Measurements from ENCODE around the gene PEAK3.

PEAK3 gene

DNA sequence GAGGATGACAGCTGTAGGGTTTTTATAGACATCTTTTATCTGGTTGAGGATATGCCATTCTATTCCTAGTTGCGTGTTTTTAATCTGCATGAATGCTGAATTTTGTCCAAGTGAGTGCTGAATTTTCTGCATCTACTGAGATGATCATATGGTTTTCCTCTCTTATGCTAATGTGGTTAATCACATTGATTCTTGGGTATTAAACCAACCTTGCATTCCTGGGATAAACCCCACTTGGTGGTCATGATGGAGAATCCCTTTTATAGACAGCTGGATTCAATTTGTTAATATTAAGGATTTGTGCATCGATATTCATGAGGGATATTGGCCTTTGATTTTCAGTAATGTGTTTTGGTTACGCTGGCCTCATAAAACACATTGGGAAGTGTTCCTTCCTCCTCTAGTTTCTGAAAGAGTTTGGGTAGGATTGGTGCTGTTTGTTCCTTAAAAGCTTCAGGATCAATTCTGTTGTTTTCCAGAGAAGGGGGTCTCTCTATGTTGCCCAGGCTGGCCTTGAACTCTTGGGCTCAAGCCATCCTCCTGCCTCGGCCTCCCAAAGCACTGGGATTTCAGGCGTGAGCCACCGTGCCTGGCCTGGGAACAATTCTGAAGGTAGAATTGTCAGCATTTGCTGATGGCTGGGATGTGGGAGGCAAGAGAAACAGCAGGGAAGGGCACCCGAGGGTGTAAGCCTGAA, 33.3 kb upstream of the PEAK3 start:
- no peak for DNase-seq

DNA sequence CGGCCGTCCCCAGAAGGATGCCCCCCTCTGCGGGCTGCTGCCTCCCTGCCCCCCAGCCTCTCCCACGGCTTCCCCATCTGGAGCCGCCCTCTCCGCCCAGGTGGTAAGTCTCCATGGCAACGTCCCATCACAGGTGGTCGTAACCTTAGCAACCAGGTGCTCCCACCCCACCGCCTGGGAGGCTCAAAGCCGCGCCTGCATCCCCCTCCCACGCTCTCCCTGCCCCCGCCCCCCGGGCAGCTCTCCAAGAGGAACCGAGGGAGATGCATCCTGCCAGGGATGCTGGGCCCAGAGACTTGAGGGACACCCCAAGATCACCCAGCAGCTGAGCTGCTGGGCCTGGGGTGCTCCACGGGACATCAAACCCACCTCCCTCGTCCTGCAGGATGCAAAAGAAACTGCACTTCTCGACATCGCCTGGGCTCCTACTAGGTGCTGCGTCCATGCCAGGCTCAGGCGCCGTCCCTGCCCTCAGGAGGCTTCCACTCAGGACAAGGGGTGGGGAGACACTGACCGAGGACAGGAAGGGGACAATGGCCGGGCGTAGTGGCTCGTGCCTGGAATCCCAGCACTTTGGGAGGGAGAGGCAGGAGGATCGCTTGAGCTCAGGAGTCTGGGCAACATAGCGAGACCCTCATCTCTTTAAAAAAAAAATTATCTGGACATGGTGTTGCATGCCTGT, 31.0 kb upstream of the PEAK3 start:
- peak in 1 of 2 experiments; percentile 31 for DNase-seq

DNA sequence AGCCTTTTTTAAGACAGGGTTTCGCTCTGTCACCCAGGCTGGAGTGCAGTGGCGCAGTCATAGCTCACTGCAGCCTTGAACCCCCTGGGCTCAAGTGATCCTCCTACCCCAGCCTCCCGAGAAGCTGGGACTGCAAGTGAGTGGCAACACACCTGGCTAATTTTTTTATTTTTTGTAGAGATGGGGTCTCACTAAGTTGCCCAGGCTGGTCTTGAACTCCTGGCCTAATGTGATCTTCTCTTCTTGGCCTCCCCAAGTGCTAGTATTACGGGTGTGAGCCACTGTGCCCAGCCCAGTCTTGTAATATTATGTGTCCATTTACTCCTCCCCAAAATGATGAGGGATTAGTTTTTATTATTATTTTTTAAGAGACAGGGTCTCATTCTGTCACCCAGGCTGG, 29.1 kb upstream of the PEAK3 start:
- DNase-seq = no peak

DNA sequence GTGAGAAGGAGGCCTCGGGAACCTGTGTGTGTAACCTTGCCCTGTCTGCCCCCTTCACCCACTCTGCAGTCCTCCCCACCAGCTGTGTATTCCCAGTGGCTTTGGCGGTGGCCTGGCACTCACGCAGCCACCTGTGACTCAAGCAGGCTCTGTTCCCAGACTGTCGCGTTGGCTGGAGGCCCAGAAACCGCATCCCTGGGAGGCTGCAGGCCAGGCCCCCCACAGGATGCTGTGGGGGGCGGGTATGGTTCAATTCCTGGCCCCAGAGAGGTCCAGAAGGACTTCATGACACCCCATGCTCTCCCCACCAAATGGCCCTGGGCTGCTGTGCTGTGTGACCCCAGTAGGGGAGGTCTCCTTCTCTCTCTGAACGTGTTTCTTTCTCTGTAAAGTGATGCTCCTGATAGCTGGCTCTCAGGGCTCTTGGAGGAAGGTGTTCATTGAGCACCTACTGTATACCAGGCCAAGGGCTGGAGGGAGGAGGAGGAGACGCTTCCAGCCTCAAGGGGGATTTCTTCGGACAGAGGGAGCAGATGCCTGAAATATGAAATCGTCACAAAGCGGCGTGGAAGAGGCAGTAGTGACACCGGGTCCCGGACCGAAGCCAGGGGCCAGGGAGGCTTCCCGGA, 27.9 kb upstream of the PEAK3 start:
- peak in 1 of 2 experiments; percentile 64 for DNase-seq

DNA sequence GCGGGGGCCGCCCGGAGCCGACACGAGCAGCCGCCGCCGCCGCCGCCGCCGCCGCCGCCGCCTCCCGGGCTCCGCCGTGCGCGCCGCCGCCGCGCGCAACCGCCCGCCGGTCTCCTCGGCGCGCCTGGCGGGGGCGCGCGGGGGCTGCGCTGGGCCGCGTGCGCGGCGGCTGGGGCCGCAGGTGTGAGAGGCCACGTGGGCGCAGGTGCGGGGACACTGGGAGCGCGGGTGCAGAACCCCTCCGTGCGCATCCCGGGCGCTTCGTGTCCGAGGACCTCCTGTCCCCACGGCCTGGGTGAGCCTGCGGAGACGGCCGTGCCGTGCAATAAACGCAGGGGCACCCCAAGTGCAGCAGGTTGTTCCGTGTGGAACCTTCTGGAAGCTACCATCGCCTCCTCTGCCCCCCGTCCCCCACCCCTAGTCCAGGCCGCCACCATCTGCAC, 26.2 kb upstream of the PEAK3 start, which contains the start of gene LINGO3:
LINGO3 (minus strand) TSS at position 41 of the 443 bp plus-strand sequence. CDS start 16,378 bp downstream, outside the sequence.
- peak in 1 of 2 experiments; percentile 26 for DNase-seq

DNA sequence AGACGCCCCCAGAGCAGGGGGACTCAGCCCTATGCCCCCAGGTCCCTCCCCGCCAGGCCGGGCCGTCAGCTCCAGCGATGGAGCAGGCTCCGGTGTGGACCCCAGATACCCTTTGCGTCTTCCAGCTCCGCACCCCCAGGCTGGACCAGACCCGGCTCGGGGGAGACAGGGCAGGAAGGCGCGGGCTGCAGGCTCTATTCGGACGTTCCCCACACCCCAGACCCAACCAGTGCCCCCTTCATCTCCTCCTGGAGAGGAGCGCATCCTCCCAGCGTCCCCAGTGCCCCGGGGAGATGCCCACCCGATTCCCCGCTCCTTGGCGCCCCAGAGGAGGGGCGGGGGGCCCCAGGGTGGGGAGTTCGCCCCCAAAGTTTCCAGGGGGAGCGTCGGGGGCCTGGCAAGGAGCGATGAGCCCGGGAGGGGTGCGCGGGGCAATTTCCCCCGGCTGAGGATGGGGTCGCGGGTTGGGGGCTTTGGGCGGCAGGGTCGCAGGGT, 25.6 kb upstream of the PEAK3 start:
- no peak for DNase-seq

DNA sequence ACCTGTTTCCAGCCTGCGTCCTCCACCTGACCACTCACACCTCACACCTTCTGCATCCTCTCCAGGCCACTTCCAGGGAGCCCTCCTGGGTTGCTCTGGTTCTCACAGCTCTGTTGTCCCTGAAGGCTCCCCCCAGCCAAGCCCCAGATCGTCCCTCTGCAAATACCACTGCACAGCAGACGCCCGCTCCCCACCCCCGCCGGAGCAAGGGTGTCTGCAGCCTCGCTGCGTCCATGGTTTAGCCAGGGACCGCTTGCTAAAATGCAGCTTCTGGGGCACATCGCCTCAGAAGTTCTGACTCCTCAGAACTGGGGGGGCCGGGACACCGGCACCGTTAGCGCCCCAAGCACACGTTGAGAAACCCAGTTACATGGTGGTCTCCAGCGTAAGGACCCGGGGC, 25.0 kb upstream of the PEAK3 start:
- no peak for DNase-seq

DNA sequence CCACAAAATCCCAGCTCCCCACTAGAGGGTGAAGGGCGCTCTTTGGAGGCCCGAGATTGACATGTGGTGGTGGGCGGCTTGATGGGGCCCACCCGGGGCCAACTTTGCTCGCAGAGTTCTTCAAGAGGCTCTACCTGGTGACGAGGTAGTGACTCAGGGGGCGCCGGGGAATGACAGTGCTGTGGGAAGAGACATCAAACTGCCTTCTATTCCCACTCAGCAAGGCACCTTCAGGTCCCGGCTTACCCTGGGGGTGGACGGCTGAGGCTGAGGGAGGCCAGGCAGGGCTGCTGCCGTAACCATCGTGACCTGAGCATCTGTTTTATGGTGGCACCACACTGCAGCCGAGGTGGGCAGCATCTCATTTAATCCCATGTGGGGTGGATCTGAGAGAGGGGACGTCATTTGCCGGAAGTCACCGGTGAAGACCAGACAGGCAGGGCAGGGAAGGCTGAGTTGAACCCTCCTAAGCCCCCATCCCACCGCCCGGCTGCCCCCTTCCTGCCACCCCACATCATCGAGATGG, 24.4 kb upstream of the PEAK3 start:
- no peak for DNase-seq

DNA sequence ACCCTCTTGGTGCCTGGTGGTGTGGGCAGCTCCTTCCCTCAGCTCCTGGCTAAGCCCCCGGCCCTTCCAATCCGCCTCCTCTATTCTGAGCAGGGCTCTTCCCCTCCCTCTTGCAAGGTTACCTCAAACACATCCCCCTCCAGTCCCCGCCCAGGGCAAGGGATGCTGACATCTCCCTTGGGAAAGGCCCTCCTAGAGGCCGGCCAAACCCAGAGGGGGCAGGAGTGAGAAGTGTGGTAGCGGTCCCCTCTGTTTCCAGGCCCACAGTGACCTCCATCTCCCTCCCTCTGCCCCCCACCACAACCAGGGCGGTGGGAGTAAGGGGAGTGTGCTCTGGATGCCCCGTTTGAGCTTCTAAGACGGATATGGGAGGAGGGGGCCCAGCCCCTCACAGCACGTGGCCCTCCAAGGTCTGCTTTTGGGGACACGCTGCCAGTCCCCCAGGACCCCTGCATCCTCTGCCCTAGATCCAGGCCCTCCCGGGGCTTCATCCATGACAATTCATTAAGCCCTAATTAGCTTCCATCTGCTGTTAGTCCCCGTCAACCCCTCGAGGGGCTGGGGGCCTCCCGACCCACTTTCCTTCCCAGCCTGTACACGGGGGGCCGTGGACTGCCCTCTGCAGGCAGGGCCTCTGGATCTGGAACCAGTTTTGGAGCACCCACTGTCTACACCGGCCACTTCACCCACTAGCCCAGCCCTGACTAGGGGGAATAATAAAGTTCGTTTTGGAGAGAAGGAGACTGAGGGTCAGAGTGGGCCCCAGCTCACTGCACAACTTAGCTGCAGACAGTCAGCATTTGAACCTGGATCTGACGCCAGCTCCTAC, 23.7 kb upstream of the PEAK3 start:
- DNase-seq = no peak

DNA sequence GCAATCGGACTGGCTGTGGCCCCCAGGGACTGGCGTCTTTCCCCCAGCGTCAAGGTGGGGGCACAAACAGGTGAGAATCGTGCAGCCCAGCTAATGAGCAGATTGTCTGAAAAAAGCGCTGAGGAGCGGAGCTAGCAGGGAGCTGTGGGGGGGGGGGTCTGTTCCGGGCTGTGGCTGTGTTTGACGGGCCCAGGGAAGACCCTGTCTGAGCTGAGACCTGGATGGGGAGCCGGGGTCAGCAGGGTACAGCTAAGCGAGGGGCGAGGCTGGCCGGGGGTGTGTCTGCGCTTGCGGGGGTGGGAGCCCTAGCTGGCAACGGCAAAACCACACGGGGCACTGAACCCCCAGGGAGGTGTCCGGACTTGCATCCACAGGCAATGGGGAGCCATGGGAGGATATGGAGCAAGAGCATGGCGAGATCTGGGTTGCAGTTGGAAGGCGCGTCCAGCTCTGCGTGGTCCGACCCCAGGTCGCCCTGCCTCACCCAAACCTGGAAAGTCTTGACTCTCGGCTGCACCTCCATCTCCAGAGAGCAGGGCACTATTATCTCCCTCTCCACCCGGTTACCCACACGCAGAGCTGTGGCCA, 21.3 kb upstream of the PEAK3 start:
- no peak for DNase-seq

DNA sequence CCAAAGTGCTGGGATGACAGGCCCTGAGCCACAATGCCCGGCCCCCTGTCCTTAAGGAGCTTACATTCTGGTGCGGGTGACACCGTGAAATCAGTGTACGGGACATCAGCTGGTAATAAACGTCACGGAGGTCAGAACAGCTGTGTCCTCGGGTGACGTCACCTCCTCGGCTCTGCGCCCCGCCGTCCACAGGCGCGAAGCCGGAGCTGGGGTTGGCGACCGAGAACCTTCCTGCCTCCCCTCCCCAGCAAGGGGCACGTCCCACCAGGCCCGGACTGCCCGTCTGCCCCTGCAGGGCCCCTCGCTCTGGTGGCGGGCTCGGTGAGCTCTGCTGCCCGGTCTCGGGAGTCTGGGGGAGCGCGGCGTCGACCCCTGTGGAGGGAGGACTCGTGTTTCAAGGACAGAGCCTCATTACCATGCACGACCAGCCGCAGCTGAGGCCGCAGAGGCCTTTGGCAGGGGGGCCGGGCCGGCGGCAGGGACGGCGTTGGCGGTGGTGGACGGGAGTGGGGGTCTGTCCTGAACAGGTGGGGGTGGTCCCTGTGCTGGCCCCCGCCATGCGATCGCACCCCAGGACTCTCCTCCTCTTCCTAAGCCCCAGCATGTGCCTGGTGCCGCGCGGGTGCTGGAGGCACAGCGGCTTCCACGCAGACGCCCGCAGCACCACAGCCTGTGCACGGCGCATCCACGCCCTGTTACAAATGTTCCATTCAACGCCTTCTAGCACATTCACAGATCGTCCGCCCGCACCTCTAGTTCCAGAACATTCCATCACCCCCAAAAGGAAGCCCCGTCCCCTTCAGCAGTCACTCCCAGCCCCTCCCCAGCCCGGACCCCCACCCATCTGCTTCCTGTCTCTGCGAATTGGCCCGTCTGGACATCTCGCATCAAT, 20.6 kb upstream of the PEAK3 start:
- peak in 1 of 2 experiments; percentile 42 for DNase-seq

DNA sequence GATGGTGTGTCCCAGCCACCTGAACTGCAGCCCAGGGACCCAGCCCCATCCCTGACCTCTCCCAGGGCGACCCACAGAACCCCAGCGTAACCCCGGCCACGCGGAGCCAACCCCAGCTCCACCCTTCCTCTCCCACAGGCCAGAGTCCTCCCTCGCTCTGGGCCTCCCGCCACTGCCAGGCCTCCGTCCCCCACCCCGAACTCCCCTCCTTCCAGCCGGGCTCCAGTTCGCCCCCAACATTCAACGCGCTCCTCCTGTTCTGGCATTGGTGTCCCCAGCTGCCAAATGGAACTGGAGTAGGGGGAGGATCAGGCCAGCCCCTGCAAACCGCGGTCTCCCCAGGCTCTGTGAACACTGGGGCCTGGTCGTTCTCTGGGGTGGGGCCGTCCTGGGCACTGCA, 18.6 kb upstream of the PEAK3 start:
- DNase-seq = no peak

DNA sequence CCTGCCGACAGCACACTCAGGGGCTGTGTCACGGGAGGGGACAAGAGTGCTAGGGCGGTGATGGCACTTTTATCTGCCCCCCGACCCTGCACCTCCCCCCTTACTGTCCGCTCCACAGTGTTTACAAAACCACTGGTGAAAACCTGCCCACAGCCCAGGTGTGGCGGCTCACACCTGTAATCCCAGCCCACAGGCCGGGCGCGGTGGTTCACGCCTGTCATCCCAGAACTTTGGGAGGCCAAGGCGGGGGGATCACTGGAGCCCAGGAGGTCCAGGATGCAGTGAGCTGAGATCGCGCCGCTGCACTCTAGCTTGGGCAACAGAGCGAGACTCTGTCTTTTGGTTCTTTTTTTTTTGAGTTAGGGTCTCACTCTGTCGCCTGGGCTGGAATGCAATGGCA, 14.2 kb upstream of the PEAK3 start:
- no peak for DNase-seq

DNA sequence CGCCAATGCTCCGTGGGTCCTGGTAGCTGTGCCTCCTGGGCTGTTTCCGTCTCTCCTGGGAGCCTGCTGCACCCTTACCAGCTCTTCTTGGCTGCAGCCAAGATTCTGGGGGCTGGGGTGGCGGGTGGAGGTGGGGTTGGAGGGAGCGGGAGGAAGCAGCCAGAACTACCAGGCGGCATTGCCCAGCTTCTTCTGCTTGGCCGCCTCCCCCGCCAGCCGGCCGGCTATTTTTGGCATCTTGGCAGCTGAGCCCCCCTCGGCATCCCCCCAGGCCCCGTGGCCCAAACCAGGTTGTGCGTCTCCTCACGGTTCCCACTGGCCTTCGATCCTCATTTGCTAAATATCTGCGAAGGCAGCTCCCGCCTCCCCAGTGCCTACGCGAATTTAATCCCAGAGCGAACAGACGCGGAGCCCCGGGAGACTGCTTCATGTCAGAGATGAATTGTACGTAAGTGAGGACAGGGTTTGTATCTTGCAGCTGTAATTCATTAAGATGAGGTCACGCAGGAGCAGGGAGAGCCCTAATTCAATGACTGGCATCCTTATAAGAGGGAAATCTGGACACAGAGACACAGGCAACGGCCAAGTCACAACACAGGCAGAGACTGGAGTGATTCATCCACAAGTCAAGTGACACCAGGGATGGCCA, 12.8 kb upstream of the PEAK3 start:
- peak in 1 of 2 experiments; percentile 71 for DNase-seq

DNA sequence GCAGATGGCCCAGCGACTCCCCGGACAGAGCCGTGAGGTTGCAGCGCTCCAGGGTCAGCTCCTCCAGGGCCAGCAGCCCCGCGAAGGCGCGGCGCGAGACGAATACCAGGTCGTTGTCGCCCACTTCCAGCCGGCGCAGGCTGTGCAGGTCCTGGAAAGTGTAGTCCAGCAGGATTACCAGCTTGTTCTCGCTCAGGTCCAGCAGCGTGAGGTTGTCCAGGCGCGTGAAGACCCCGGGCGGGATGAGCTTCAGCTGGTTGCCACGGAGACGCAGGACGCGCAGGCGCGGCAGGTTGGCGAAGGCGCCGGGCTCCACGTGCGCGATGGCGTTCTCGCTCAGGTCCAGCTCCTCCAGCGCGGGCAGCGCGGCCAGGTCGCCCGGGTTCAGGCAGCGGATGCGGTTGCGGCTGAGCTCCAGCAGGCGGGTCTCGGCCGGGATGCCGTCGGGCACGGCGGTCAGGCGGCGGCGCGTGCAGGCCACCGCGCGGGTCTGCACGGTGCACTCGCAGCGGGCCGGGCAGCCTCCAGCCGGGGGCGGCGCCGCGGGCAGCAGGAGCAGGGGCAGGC, 9.3 kb upstream of the PEAK3 start:
- DNase-seq = peak; percentile 80 to 81

DNA sequence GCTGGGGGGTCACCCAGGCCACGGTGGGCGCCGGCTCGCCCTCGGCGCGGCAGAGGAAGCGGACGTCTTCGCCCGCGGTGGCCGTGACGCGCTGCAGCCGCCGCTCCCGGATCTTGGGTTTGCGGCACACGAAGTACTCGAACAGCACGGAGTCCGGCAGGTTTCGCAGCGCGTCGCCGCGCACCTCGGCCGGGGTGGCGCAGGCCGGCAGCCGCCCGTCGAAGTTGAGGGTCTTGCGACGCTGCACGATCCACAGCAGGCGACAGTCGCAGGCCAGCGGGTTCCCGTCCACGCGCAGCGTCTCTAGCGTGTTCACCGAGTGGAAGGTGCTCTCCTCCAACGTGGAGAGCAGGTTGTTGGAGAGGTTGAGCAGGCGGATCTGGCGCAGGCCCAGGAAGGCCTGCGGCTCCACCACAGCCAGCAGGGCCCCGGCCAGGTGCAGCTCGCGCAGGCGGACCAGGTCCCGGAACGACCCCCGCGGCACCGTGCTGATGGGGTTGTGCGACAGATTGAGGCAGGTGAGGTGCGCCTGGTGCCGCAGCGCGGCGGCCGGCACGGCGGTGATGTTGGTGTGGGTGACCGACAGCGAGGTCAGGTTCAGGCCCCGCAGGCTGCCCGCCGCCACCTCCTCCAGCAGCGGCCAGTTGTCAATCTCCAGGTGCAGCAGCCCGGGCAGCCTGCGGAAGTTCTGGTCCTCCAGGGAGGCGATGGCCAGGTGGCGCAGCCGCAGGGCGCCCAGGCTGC, 8.6 kb upstream of the PEAK3 start:
- DNase-seq = no peak

DNA sequence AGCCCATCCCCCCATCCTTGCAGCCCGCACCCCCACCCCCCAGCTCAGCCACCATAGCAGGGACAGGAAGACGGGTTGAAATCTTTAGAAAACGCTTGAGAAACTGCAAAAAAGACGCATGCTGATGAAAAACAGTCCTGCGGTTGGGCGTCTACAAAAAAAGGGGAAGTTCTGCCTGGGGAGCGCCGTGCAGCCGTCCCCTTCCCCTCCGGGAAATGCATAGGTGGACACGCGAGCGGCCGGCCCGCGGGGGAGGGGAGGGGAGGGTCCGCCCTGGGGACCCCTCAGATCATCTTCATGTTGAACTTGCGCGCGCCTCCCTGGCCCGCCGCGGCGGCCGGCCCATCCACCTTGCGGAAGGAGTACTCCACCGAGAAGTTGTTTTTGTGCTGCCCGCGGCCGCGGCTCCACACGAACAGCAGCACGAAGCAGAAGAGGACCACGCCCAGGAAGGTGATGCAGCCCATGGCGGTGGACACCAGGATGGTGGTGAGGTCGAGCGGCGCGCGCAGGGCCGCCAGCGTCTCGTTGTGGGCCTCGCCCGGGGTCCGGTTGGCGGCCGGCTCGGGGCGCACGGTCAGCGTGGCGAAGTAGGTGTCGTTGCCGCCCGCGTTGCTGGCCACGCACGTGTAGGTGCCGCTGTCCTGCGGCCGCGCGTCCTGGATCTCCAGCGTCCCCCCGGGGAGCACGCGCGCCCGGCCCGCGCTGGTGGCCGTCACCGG, 7.9 kb upstream of the PEAK3 start:
- DNase-seq = no peak

DNA sequence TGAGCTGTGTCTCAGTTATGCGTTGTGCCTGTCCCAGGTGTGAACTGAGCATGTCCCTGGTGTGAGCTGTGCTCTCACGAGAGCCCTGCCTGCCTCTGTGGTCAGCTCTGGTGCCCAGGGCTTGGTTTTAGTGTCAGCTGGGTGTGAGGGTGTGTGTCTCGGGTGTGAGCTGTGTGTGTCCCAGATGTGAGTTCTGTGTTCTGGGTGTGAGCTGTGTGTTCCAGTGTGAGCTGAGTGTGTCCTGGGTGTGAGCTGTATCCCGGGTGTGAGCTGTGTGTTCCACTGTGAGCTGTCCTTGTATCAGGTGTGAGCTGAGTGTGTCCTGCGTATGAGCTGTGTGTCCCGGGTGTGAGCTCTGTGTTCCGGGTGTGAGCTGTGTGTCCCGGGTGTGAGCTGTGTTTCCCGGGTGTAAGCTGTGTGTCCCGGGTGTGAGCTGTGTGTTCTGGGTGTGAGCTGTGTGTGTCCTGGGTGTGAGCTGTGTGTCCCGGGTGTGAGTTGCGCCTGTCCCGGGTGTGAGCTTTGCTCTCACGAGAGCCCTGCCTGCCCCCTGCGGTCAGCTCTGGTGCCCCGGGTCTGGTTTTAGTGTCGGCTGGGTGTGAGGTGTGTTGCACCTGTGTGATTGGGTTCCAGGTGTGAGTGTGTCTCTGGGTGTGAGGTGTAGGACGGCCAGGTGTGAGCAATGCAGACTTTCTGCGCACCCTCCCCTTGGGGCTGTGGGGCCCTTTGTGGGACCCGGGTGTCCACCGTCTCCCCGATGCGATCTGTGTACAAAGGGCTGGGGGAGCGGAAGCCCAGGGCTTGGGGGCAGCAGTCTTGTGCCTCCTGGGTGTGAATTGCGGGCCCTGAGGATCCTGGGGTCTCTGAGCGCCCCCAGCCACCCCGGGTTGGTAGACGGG, 7.1 kb upstream of the PEAK3 start:
- no peak for DNase-seq

All from NCI-H524 (cell line).